PC-9 (cell line): ENCODE data around the gene TNFSF9. TPM values are rescaled to one million over a fixed set of nuclear protein-coding genes. Genes with fewer than 3 reads are reported as not detected.

Experiments used
- BruUV-seq: library from RNA; stranded (reverse); fragments of 400-500 nt; replicated peaks from 2 replicates; lab custom pipeline; 2021; lab: Mats Ljungman, UMichigan
- CTCF ChIA-PET: fragments of 300-600 bp; sonication (Branson Sonifier 250); formaldehyde crosslinking; loops from one replicate; lab custom pipeline; 2022; ENCODE audit warnings: antibody characterized with exemption; lab: Charles Lee
- POLR2A ChIA-PET: fragments of 300-600 bp; sonication (Branson Sonifier 250); formaldehyde crosslinking; loops from one replicate; lab custom pipeline; 2022; ENCODE audit warnings: antibody characterized with exemption; ENCODE audit not compliant: unreplicated experiment; lab: Charles Lee
- DNase-seq, 2 experiments: peaks; one replicate each; pipeline versions ENCODE4 v3.0.0 to v3.0.0-alpha.2; 2015 to 2022; ENCODE audit warnings: mixed read lengths in 1 of 2
- H2AFZ ChIP-seq: fragments of 200-600 bp; sonication (generic); 2 replicates; pipeline ENCODE4 v1.8.1; 2017; ENCODE audit warnings: antibody characterized with exemption
- H3F3A ChIP-seq: fragments of 200-600 bp; sonication (generic); 2 replicates; pipeline ENCODE4 v1.8.1; 2017; ENCODE audit warnings: antibody characterized with exemption, mild to moderate bottlenecking, low read depth; ENCODE audit not compliant: insufficient read depth
- H3K27ac ChIP-seq: fragments of 200-600 bp; sonication (generic); 2 replicates; pipeline ENCODE4 v1.6.1; 2016; ENCODE audit warnings: mixed run types
- H3K27me3 ChIP-seq: fragments of 200-600 bp; sonication (generic); 2 replicates; pipeline ENCODE4 v1.6.1; 2016; ENCODE audit warnings: low read depth, mixed run types; ENCODE audit not compliant: insufficient read depth
- H3K36me3 ChIP-seq: fragments of 200-600 bp; sonication (generic); 2 replicates; pipeline ENCODE4 v1.6.1; 2016; ENCODE audit warnings: low read depth, mixed run types
- H3K4me1 ChIP-seq: fragments of 200-600 bp; sonication (generic); replicated peaks from 2 replicates; pipeline ENCODE4 v1.6.1; 2016; ENCODE audit warnings: mixed run types; ENCODE audit not compliant: insufficient read depth
- H3K4me2 ChIP-seq: fragments of 200-600 bp; sonication (generic); 2 replicates; pipeline ENCODE4 v1.6.1; 2017; ENCODE audit warnings: mixed run types
- H3K4me3 ChIP-seq: fragments of 200-600 bp; sonication (generic); 2 replicates; pipeline ENCODE4 v1.6.1; 2016; ENCODE audit warnings: mixed run types
- H3K79me2 ChIP-seq: fragments of 200-600 bp; sonication (generic); 2 replicates; pipeline ENCODE4 v1.6.1; 2017; ENCODE audit warnings: low read depth, mixed run types
- H3K9me2 ChIP-seq: fragments of 200-600 bp; sonication (generic); 2 replicates; pipeline ENCODE4 v1.8.1; 2017; ENCODE audit warnings: mild to moderate bottlenecking; ENCODE audit not compliant: insufficient read depth
- H3K9me3 ChIP-seq: fragments of 200-600 bp; sonication (generic); 2 replicates; pipeline ENCODE4 v1.8.1; 2016; ENCODE audit warnings: low read depth; ENCODE audit not compliant: insufficient read depth
- H4K20me1 ChIP-seq: fragments of 200-600 bp; sonication (generic); 2 replicates; pipeline ENCODE4 v1.8.1; 2017; ENCODE audit not compliant: insufficient read depth
- CTCF ChIP-seq: fragments of 200-600 bp; sonication (generic); conservative IDR thresholded peaks from 2 replicates; pipeline ENCODE4 v1.6.1; 2017; ENCODE audit warnings: mixed run types, antibody characterized with exemption, mild to moderate bottlenecking, moderate library complexity
- EZH2 ChIP-seq: fragments of 200-600 bp; sonication (generic); IDR thresholded peaks from 2 replicates; pipeline ENCODE4 v1.8.0; 2017; ENCODE audit warnings: antibody characterized with exemption, low read depth
- intact Hi-C: fragments of 100-400 bp; cut with micrococcal nuclease; formaldehyde crosslinking; loops from one replicate; pipeline ENCODE4 v1.10.0; 2022; ENCODE audit not compliant: unreplicated experiment
- total RNA-seq: library from RNA; stranded (reverse); gene quantifications from 2 replicates; pipeline ENCODE4 v1.2.3, GENCODE V29; 2021

The TNFSF9 gene
- total RNA-seq, 1 experiment from 2014 or later: 11.2 TPM

GRCh38 chr19:6568816-6569215 is 38.0 kb downstream of the TNFSF9 start:
- H3K4me3 ChIP-seq: no peak overlapping the region
- BruUV-seq: no TSS peak
- ChIA-PET CTCF (no interaction called here), POLR2A (no interaction called here)
- no peaks in the 10 kb centered on the region for H4K20me1 ChIP-seq
- H3K79me2 ChIP-seq: no peaks in the 10 kb centered on the region
- intact Hi-C loops: no loop called here
- TF ChIP-seq CTCF: no peak
- no peak for TF ChIP-seq EZH2
- H3K36me3 ChIP-seq: no peaks in the 10 kb centered on the region
- no peak overlapping the region for H2AFZ ChIP-seq
- H3K9me3 ChIP-seq: no peaks in the 10 kb centered on the region
- no peaks in the 10 kb centered on the region for H3K4me1 ChIP-seq
- H3K4me2 ChIP-seq: no peak overlapping the region
- H3K27ac ChIP-seq: no peak overlapping the region
- no peak for DNase-seq
- no peaks in the 10 kb centered on the region for H3K9me2 ChIP-seq
- H3K27me3 ChIP-seq: 0 out of 2 replicates have a peak, but pooled peaks cover 11% of the 10 kb centered on the region
- no peaks in the 10 kb centered on the region for H3F3A ChIP-seq

- no peaks in the 10 kb centered on the region for H3K36me3 ChIP-seq
- intact Hi-C loops: no loop called here
- TF ChIP-seq CTCF (no peak), EZH2 (no peak)
- no peak overlapping the region for H3K4me3 ChIP-seq
- H3K27me3 ChIP-seq: 0 out of 2 replicates have a peak, but pooled peaks cover 11% of the 10 kb centered on the region
- H3K9me3 ChIP-seq: no peaks in the 10 kb centered on the region
- ChIA-PET POLR2A (no interaction called here), CTCF (interaction anchor here (0.5 kb wide), 1 partner anchor 21 kb away, joined by 4 read pairs; no protein-coding TSS in a partner anchor)
- no peaks in the 10 kb centered on the region for H3F3A ChIP-seq
- no TSS peak for BruUV-seq
- H3K27ac ChIP-seq: no peak overlapping the region
- H4K20me1 ChIP-seq: no peaks in the 10 kb centered on the region
- H2AFZ ChIP-seq: no peak overlapping the region
- no peaks in the 10 kb centered on the region for H3K79me2 ChIP-seq
- no peak overlapping the region for H3K4me2 ChIP-seq
- H3K9me2 ChIP-seq: no peaks in the 10 kb centered on the region
- H3K4me1 ChIP-seq: peaks cover under 1% of the 10 kb centered on the region; the same call in 1 of the 2 replicates
- DNase-seq: no peak
Measured at GRCh38 chr19:6570764-6571163, 39.9 kb downstream of the TNFSF9 start.

GRCh38 chr19:6571167-6571566 is 40.3 kb downstream of the TNFSF9 start:
- POLR2A ChIA-PET: no interaction called here
- no peaks in the 10 kb centered on the region for H4K20me1 ChIP-seq
- no peaks in the 10 kb centered on the region for H3K9me2 ChIP-seq
- CTCF ChIA-PET: interaction anchor here (0.5 kb wide), 1 partner anchor 22 kb away, joined by 4 read pairs; no protein-coding TSS in a partner anchor
- TF ChIP-seq CTCF (no peak), EZH2 (no peak)
- DNase-seq: no peak
- no peak overlapping the region for H3K4me2 ChIP-seq
- no peaks in the 10 kb centered on the region for H3K79me2 ChIP-seq
- H3K9me3 ChIP-seq: no peaks in the 10 kb centered on the region
- no peak overlapping the region for H2AFZ ChIP-seq
- H3K4me1 ChIP-seq: peaks cover 5% of the 10 kb centered on the region
- H3K27me3 ChIP-seq: 0 out of 2 replicates have a peak, but pooled peaks cover 11% of the 10 kb centered on the region
- H3K36me3 ChIP-seq: no peaks in the 10 kb centered on the region
- H3K27ac ChIP-seq: no peak overlapping the region
- H3F3A ChIP-seq: no peaks in the 10 kb centered on the region
- intact Hi-C loops: no loop called here
- no peak overlapping the region for H3K4me3 ChIP-seq
- BruUV-seq: no TSS peak
